ENCODE measurements around the gene LRRC42. TPM values are rescaled to one million over a fixed set of nuclear protein-coding genes. Genes with fewer than 3 reads are reported as not detected.

The LRRC42 gene
- total RNA-seq, 2 donors from 2014 or later, result 46.0 to 55.1 TPM

- Mint-ChIP-seq H3K27ac (no peak overlapping the region), H3K4me1 (peaks cover 9% of the 10 kb centered on the region), H3K9me3 (no peaks in the 10 kb centered on the region), H3K4me3 (no peak overlapping the region), H3K36me3 (ENCODE audit: low read depth) (no peaks in the 10 kb centered on the region), H3K27me3 (ENCODE audit: insufficient read depth) (peaks cover 4% of the 10 kb centered on the region)
- Histone ChIP-seq H3K4me3 (ENCODE audit: low read length) (no peak overlapping the region), H3K27ac (ENCODE audit: low read depth, low read length) (no peak overlapping the region), H3K4me1 (ENCODE audit: control insufficient read depth, insufficient read depth, low read length) (no peaks in the 10 kb centered on the region), H3K9me3 (ENCODE audit: control insufficient read depth, low read length) (no peaks in the 10 kb centered on the region), H3K36me3 (ENCODE audit: control insufficient read depth, insufficient read depth, low read length) (no peaks in the 10 kb centered on the region), H3K27me3 (ENCODE audit: control insufficient read depth, insufficient read depth, low read length, poor library complexity, severe bottlenecking) (peaks cover 5% of the 10 kb centered on the region), H3K9ac (ENCODE audit: extremely low read depth, low read length, poor library complexity, severe bottlenecking) (no peak overlapping the region)
- no peak for TF ChIP-seq CTCF (conservative IDR thresholded peaks at IDR 0.05)
- DNase-seq, result peak; percentile 32
- 90 to 95% methylated on average over 8 to 9 of the region's 9 CpGs for WGBS, 2 experiments (ENCODE audit: insufficient coverage in 1 of 2, insufficient read length in 1 of 2)
Observed at GRCh38 chr1:54011316-54012007, 65.3 kb downstream of the LRRC42 start.

GRCh38 chr1:54012008-54012325, 65.8 kb downstream of the LRRC42 start:
- no peak for TF ChIP-seq CTCF (conservative IDR thresholded peaks at IDR 0.05)
- H3K4me3 Mint-ChIP-seq, result no peak overlapping the region
- Histone ChIP-seq H3K4me1 (ENCODE audit: control insufficient read depth, insufficient read depth, low read length) (no peaks in the 10 kb centered on the region), H3K4me3 (ENCODE audit: low read length) (no peak overlapping the region), H3K36me3 (ENCODE audit: control insufficient read depth, insufficient read depth, low read length) (no peaks in the 10 kb centered on the region), H3K27ac (ENCODE audit: low read depth, low read length) (no peak overlapping the region), H3K27me3 (ENCODE audit: control insufficient read depth, insufficient read depth, low read length, poor library complexity, severe bottlenecking) (peaks cover 5% of the 10 kb centered on the region), H3K9me3 (ENCODE audit: control insufficient read depth, low read length) (no peaks in the 10 kb centered on the region), H3K9ac (ENCODE audit: extremely low read depth, low read length, poor library complexity, severe bottlenecking) (no peak overlapping the region)
- 93 to 95% methylated on average over 8 to 9 of the region's 9 CpGs for WGBS, 2 experiments (ENCODE audit: insufficient coverage in 1 of 2, insufficient read length in 1 of 2)
- H3K9me3 Mint-ChIP-seq, result no peaks in the 10 kb centered on the region
- peaks cover 12% of the 10 kb centered on the region for H3K4me1 Mint-ChIP-seq
- H3K36me3 Mint-ChIP-seq (ENCODE audit: low read depth), result no peaks in the 10 kb centered on the region
- peak; percentile 38 for DNase-seq
- no peak overlapping the region for H3K27ac Mint-ChIP-seq
- peaks cover 4% of the 10 kb centered on the region for H3K27me3 Mint-ChIP-seq (ENCODE audit: insufficient read depth)

- no peak for TF ChIP-seq CTCF (conservative IDR thresholded peaks at IDR 0.05)
- H3K9ac ChIP-seq (ENCODE audit: extremely low read depth, low read length, poor library complexity, severe bottlenecking), result no peak overlapping the region
- Mint-ChIP-seq H3K9me3 (no peaks in the 10 kb centered on the region), H3K27me3 (ENCODE audit: insufficient read depth) (peaks cover 4% of the 10 kb centered on the region), H3K4me3 (no peak overlapping the region), H3K4me1 (peaks cover 14% of the 10 kb centered on the region), H3K27ac (no peak overlapping the region), H3K36me3 (ENCODE audit: low read depth) (no peaks in the 10 kb centered on the region)
- H3K36me3 ChIP-seq (ENCODE audit: control insufficient read depth, insufficient read depth, low read length), result no peaks in the 10 kb centered on the region
- no peak overlapping the region for H3K27ac ChIP-seq (ENCODE audit: low read depth, low read length)
- peaks cover 5% of the 10 kb centered on the region for H3K27me3 ChIP-seq (ENCODE audit: control insufficient read depth, insufficient read depth, low read length, poor library complexity, severe bottlenecking)
- H3K4me3 ChIP-seq (ENCODE audit: low read length), result no peak overlapping the region
- DNase-seq, result peak; percentile 25
- 90 to 97% methylated on average over 5 to 8 of the region's 8 CpGs for WGBS, 2 experiments (ENCODE audit: insufficient coverage in 1 of 2, insufficient read length in 1 of 2)
- no peaks in the 10 kb centered on the region for H3K4me1 ChIP-seq (ENCODE audit: control insufficient read depth, insufficient read depth, low read length)
- H3K9me3 ChIP-seq (ENCODE audit: control insufficient read depth, low read length), result no peaks in the 10 kb centered on the region
Observed at GRCh38 chr1:54012863-54013262, 66.7 kb downstream of the LRRC42 start.
